Measurements from ENCODE around the gene EFCAB5. TPM values are rescaled to one million over a fixed set of nuclear protein-coding genes. Genes with fewer than 3 reads are reported as not detected.

Gene EFCAB5
- total and polyA plus RNA-seq, 10 of the 15 experiments (the other 5 are each of a cell fraction or from before 2014, with no cell fraction given) = 0.39 to 2.6 (median 1.0) TPM

GRCh38 chr17:30130121-30130520, 188.7 kb downstream of the EFCAB5 start:
- Histone ChIP-seq H3K4me1 (ENCODE audit: control insufficient read depth, insufficient read depth, low read length) (no peaks in the 10 kb centered on the region), H3K79me2 (ENCODE audit: control insufficient read depth, insufficient read depth, low read length) (peaks cover 28% of the 10 kb centered on the region), H3K27me3 (replicated peaks in 1 of 2; ENCODE audit: control insufficient read depth in 2 of 2, insufficient read depth in 2 of 2, low read length in 1 of 2) (no peaks in the 10 kb centered on the region), H2AFZ (ENCODE audit: control insufficient read depth, low read depth, low read length) (no peak overlapping the region), H3K9ac (ENCODE audit: control insufficient read depth, insufficient read depth, low read length) (no peak overlapping the region), H3K4me3 (no peak overlapping the region), H3K36me3 (ENCODE audit: control insufficient read depth in 2 of 2, insufficient read depth in 2 of 2, low read length in 1 of 2) (peaks cover 0 to 20% of the 10 kb centered on the region in 2 experiments; a peak in 3 of 4 replicates), H3K27ac (ENCODE audit: control insufficient read depth, insufficient read depth) (no peak overlapping the region), H3K4me2 (ENCODE audit: control insufficient read depth, insufficient read depth) (no peak overlapping the region), H3K9me3 (replicated peaks; ENCODE audit: control insufficient read depth, insufficient read depth, low read length) (no peaks in the 10 kb centered on the region), H4K20me1 (ENCODE audit: control insufficient read depth, insufficient read depth) (no peaks in the 10 kb centered on the region)
- ChIA-PET POLR2A (interaction anchor here (0.6 to 1.0 kb wide), 2 partner anchors 23 to 838 kb away, joined by 3 to 6 read pairs; no protein-coding TSS in a partner anchor), SMC1A (ENCODE audit: uncharacterized antibody, unreplicated experiment) (interaction anchor here (1.0 to 1.9 kb wide), 4 partner anchors 12 to 206 kb away, joined by 4 to 8 read pairs (median 6); no protein-coding TSS in a partner anchor), RAD21 (ENCODE audit: unreplicated experiment) (interaction anchor here (1.7 kb wide), 1 partner anchor 107 kb away, joined by 4 read pairs; no protein-coding TSS in a partner anchor), CTCF (interaction anchor here (0.6 to 2.1 kb wide), 4 partner anchors 25 to 207 kb away, joined by 3 to 10 read pairs (median 6); no protein-coding TSS in a partner anchor)
- intact Hi-C loops (cut with micrococcal nuclease; ENCODE audit: unreplicated experiment) (no loop called here), in situ Hi-C loops (cut with MboI) (no loop called here)
- DNase-seq (ENCODE audit: low read depth, low spot score) = no peak
- BruUV-seq (replicated peaks) = no TSS peak
- WGBS (ENCODE audit: insufficient coverage, insufficient replicate concordance, low lambda C conversion rate, missing lambda C conversion rate) = 100% methylated on average over 1 of the region's 1 CpG
- no peak for ATAC-seq
- FAIRE-seq = no peak
- TF ChIP-seq TARDBP (IDR thresholded peaks at IDR 0.05; ENCODE audit: borderline replicate concordance) (no peak), CBX3 (IDR thresholded peaks at IDR 0.05; ENCODE audit: borderline replicate concordance, low read depth) (no peak)

DNA sequence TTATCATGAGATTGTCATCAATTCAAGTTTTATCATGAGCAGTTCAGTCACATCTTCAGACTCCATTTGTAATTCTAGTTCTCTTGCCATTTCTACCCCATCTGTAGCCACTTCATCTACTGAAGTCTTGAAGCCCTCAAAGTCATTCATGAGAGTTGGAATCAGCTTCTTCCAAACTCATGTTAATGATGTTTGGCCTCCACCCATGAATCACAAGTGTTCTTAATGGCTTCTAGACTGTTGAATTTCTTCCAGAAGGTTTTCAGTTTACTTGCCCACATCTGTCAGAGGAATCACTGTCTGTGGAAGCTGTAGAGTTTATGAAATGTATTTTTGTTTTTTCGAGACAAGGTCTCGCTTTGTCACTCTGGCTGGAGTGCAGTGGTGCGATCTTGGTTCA, 191.2 kb downstream of the EFCAB5 start:
- Histone ChIP-seq H3K9ac (ENCODE audit: control insufficient read depth, insufficient read depth, low read length) (no peak overlapping the region), H3K9me3 (replicated peaks; ENCODE audit: control insufficient read depth, insufficient read depth, low read length) (no peaks in the 10 kb centered on the region), H2AFZ (ENCODE audit: control insufficient read depth, low read depth, low read length) (no peak overlapping the region), H3K4me1 (ENCODE audit: control insufficient read depth, insufficient read depth, low read length) (no peaks in the 10 kb centered on the region), H3K79me2 (ENCODE audit: control insufficient read depth, insufficient read depth, low read length) (peaks cover 14% of the 10 kb centered on the region), H4K20me1 (ENCODE audit: control insufficient read depth, insufficient read depth) (no peaks in the 10 kb centered on the region), H3K27me3 (replicated peaks in 1 of 2; ENCODE audit: control insufficient read depth in 2 of 2, insufficient read depth in 2 of 2, low read length in 1 of 2) (no peaks in the 10 kb centered on the region), H3K4me3 (no peak overlapping the region), H3K27ac (ENCODE audit: control insufficient read depth, insufficient read depth) (no peak overlapping the region), H3K36me3 (ENCODE audit: control insufficient read depth in 2 of 2, insufficient read depth in 2 of 2, low read length in 1 of 2) (peaks cover 0 to 21% of the 10 kb centered on the region in 2 experiments; a peak in 3 of 4 replicates), H3K4me2 (ENCODE audit: control insufficient read depth, insufficient read depth) (no peak overlapping the region)
- no peak for DNase-seq (ENCODE audit: low read depth, low spot score)
- in situ Hi-C loops (cut with MboI) (no loop called here), intact Hi-C loops (cut with micrococcal nuclease; ENCODE audit: unreplicated experiment) (no loop called here)
- no peak for ATAC-seq
- 100% methylated on average over 3 of the region's 3 CpGs for WGBS (ENCODE audit: insufficient coverage, insufficient replicate concordance, low lambda C conversion rate, missing lambda C conversion rate)
- no peak for FAIRE-seq
- ChIA-PET SMC1A (ENCODE audit: uncharacterized antibody, unreplicated experiment) (interaction anchor here (1.3 kb wide), 1 partner anchor 10 kb away, joined by 3 read pairs; no protein-coding TSS in a partner anchor), POLR2A (interaction anchor here (1.2 kb wide), 1 partner anchor 10 kb away, joined by 3 read pairs; no protein-coding TSS in a partner anchor), CTCF (interaction anchor here (0.8 to 1.7 kb wide), 6 partner anchors 27 to 208 kb away, joined by 3 to 5 read pairs (median 4); no protein-coding TSS in a partner anchor), RAD21 (ENCODE audit: unreplicated experiment) (interaction anchor here (0.7 to 1.1 kb wide), 3 partner anchors 34 to 201 kb away, joined by 3 read pairs; no protein-coding TSS in a partner anchor)
- TF ChIP-seq SIN3A (IDR thresholded peaks at IDR 0.05; ENCODE audit: low read depth, low read length) = no peak
- no peak for TF ChIP-seq CBX5 (IDR thresholded peaks at IDR 0.05; ENCODE audit: low read depth)
- TF ChIP-seq CHD4 (IDR thresholded peaks at IDR 0.05) = no peak
- TF ChIP-seq MEF2A (IDR thresholded peaks at IDR 0.05; ENCODE audit: insufficient read depth, low read depth, low read length) = no peak
- TF ChIP-seq HDAC2 (IDR thresholded peaks at IDR 0.05) = no peak
- TF ChIP-seq ZNF384 (IDR thresholded peaks at IDR 0.05; ENCODE audit: borderline replicate concordance, low read depth, low read length) = no peak
- TF ChIP-seq PML (IDR thresholded peaks at IDR 0.05; ENCODE audit: low read length) = no peak
- TF ChIP-seq HSF1 (IDR thresholded peaks at IDR 0.05; ENCODE audit: low read depth, low read length) = no peak
- no TSS peak for BruUV-seq (replicated peaks)

Measured in GM12878 (cell line).